Measurements from ENCODE around the gene SRPRB. TPM values are rescaled to one million over a fixed set of nuclear protein-coding genes. Genes with fewer than 3 reads are reported as not detected.

SRPRB gene
- total RNA-seq, 1 experiment from 2014 or later, result 54.8 TPM

GRCh38 chr3:133767607-133768006 lies 38.0 kb upstream of the SRPRB start:
- Histone ChIP-seq H3K79me2 (ENCODE audit: insufficient read depth, low read length) (no peaks in the 10 kb centered on the region), H3K4me2 (ENCODE audit: insufficient read depth, insufficient read length, low read length) (no peak overlapping the region), H2AK5ac (ENCODE audit: insufficient read length, low read length) (no peak overlapping the region), H2BK120ac (ENCODE audit: low read depth, low read length, poor library complexity, severe bottlenecking) (no peak overlapping the region), H3K18ac (ENCODE audit: insufficient read length, low read depth, low read length) (no peak overlapping the region), H3K79me1 (ENCODE audit: insufficient read depth, low read depth, low read length, poor library complexity, severe bottlenecking) (no peaks in the 10 kb centered on the region), H2BK15ac (ENCODE audit: low read depth, low read length) (no peak overlapping the region), H2BK20ac (ENCODE audit: low read depth, low read length, poor library complexity, severe bottlenecking) (no peak overlapping the region), H3K23ac (ENCODE audit: insufficient read length, low read depth, low read length) (no peak overlapping the region), H3K27ac (ENCODE audit: insufficient read length, low read depth, low read length) (no peak overlapping the region), H3T11ph (ENCODE audit: low read length) (no peak overlapping the region), H4K91ac (ENCODE audit: insufficient read length, low read depth, low read length) (no peak overlapping the region), H4K8ac (replicated peaks; ENCODE audit: insufficient read length, low read depth, low read length) (no peak overlapping the region), H2BK12ac (ENCODE audit: insufficient read length, low read depth, low read length) (no peak overlapping the region), H2AFZ (ENCODE audit: low read length) (no peak overlapping the region), H3K9me3 (ENCODE audit: control insufficient read depth, low read depth, low read length) (no peaks in the 10 kb centered on the region), H2BK5ac (ENCODE audit: insufficient read length, low read length) (no peak overlapping the region), H3K14ac (ENCODE audit: insufficient read depth, low read length) (no peak overlapping the region), H4K20me1 (ENCODE audit: control insufficient read depth, insufficient read depth, insufficient read length) (no peaks in the 10 kb centered on the region), H3K4me1 (ENCODE audit: insufficient read depth, low read length) (no peaks in the 10 kb centered on the region), H3K4ac (ENCODE audit: low read depth, low read length) (no peak overlapping the region), H3K9ac (ENCODE audit: extremely low read depth, insufficient read length, low read length) (no peak overlapping the region), H3K27me3 (ENCODE audit: insufficient read depth, low read length) (no peaks in the 10 kb centered on the region), H3K56ac (ENCODE audit: insufficient read length, low read depth, low read length) (no peak overlapping the region), H3K23me2 (ENCODE audit: insufficient read length, low read depth, low read length, poor library complexity, severe bottlenecking) (no peaks in the 10 kb centered on the region), H4K5ac (ENCODE audit: insufficient read length, low read depth, low read length) (no peak overlapping the region)
- TF ChIP-seq CTCF (conservative IDR thresholded peaks at IDR 0.05), result no peak
- DNase-seq, result no peak
- Mint-ChIP-seq H3K4me3 (no peak overlapping the region), H3K36me3 (ENCODE audit: insufficient read depth in 1 of 3, low read depth in 3 of 3) (no peaks in the 10 kb centered on the region), H3K9me3 (no peaks in the 10 kb centered on the region; a peak in 1 of 5 replicates), H3K27me3 (ENCODE audit: low read depth) (peaks cover 12% of the 10 kb centered on the region), H3K4me1 (peaks cover 0 to 3% of the 10 kb centered on the region in 2 experiments; a peak in 1 of 4 replicates), H3K27ac (no peak overlapping the region)
- no CpG with 5 or more reads among the region's 1 CpG for WGBS (ENCODE audit: extremely low coverage, insufficient read length, low lambda C conversion rate)
